Keratinocyte (primary cell): ENCODE measurements around the gene YWHAH. TPM values are rescaled to one million over a fixed set of nuclear protein-coding genes. Genes with fewer than 3 reads are reported as not detected.

Experiments used
- DNase-seq: peaks from one replicate; pipeline ENCODE4 v3.0.0-alpha.2; 2011; ENCODE audit warnings: low read depth, missing footprints, low spot score
- FAIRE-seq: peaks from 2 replicates; lab custom pipeline; 2011; peaks lifted over from hg19 to GRCh38; lab: Jason Lieb, UNC
- H2AFZ ChIP-seq: 2 replicates; pipeline ENCODE4 v1.6.0; 2012; ENCODE audit warnings: low read length, control low read depth, inconsistent platforms; ENCODE audit not compliant: control insufficient read depth
- H3K27ac ChIP-seq: 2 replicates; pipeline ENCODE4 v1.5.1; 2011; ENCODE audit warnings: low read length; ENCODE audit not compliant: control insufficient read depth, insufficient read depth
- H3K27me3 ChIP-seq: 3 replicates; pipeline ENCODE4 v1.6.0; 2011; ENCODE audit warnings: low read length; ENCODE audit not compliant: control insufficient read depth, insufficient read depth; ENCODE audit errors: extremely low read depth
- H3K36me3 ChIP-seq, 2 experiments: 2 replicates in 1 of 2; 3 replicates in 1 of 2; pipeline ENCODE4 v1.5.1; 2011; ENCODE audit warnings: low read length in 2 of 2, mild to moderate bottlenecking in 1 of 2; ENCODE audit not compliant: control insufficient read depth in 2 of 2, insufficient read depth in 2 of 2; ENCODE audit errors: extremely low read depth in 1 of 2
- H3K4me1 ChIP-seq: 3 replicates; pipeline ENCODE4 v1.5.1; 2011; ENCODE audit warnings: low read length; ENCODE audit not compliant: control insufficient read depth, insufficient read depth; ENCODE audit errors: extremely low read depth
- H3K4me2 ChIP-seq: 3 replicates; pipeline ENCODE4 v1.6.0; 2011; ENCODE audit warnings: low read depth, low read length; ENCODE audit not compliant: control insufficient read depth, insufficient read depth; ENCODE audit errors: extremely low read depth
- H3K4me3 ChIP-seq, 3 experiments: fragments of 200-600 bp in 1 of 3; sonication (generic) in 1 of 3; 2 replicates in 2 of 3; 3 replicates in 1 of 3; pipeline ENCODE4 v1.5.1; 2011 to 2016; ENCODE audit warnings: low read length in 3 of 3, mild to moderate bottlenecking in 3 of 3, control low read depth in 2 of 3, inconsistent platforms in 1 of 3, low read depth in 1 of 3, mixed read lengths in 1 of 3, mixed run types in 1 of 3, moderate library complexity in 1 of 3; ENCODE audit not compliant: control insufficient read depth in 2 of 3, insufficient read depth in 2 of 3; ENCODE audit errors: extremely low read depth in 1 of 3
- H3K79me2 ChIP-seq: 2 replicates; pipeline ENCODE4 v1.6.0; 2012; ENCODE audit warnings: low read length; ENCODE audit not compliant: control insufficient read depth, insufficient read depth
- H3K9ac ChIP-seq: 3 replicates; pipeline ENCODE4 v1.6.0; 2011; ENCODE audit warnings: low read length; ENCODE audit not compliant: control insufficient read depth, insufficient read depth; ENCODE audit errors: extremely low read depth
- H3K9me1 ChIP-seq: 3 replicates; pipeline ENCODE4 v1.6.0; 2011; ENCODE audit warnings: low read length; ENCODE audit not compliant: control insufficient read depth, insufficient read depth; ENCODE audit errors: extremely low read depth
- H3K9me3 ChIP-seq: 2 replicates; pipeline ENCODE4 v1.5.1; 2012; ENCODE audit warnings: low read depth, low read length; ENCODE audit not compliant: control insufficient read depth
- H4K20me1 ChIP-seq: 3 replicates; pipeline ENCODE4 v1.6.0; 2011; ENCODE audit warnings: low read length; ENCODE audit not compliant: control insufficient read depth, insufficient read depth; ENCODE audit errors: extremely low read depth
- CTCF ChIP-seq, 3 experiments: IDR thresholded peaks in 1 of 3; conservative IDR thresholded peaks in 1 of 3; optimal IDR thresholded peaks in 1 of 3; 2 replicates in 2 of 3; 3 replicates in 1 of 3; pipeline versions ENCODE3 to v1.5.1; 2011; ENCODE audit warnings: low read length in 3 of 3, mild to moderate bottlenecking in 3 of 3, moderate library complexity in 2 of 3, control low read depth in 1 of 3, inconsistent platforms in 1 of 3; ENCODE audit not compliant: insufficient read depth in 2 of 3; ENCODE audit errors: extremely low read depth in 1 of 3
- EZH2 ChIP-seq: IDR thresholded peaks from one replicate; pipeline ENCODE4 v1.6.1; 2012; ENCODE audit warnings: inconsistent platforms, mild to moderate bottlenecking, low read length, moderate library complexity
- dilution Hi-C: fragments of 300-500 bp; cut with MboI; formaldehyde crosslinking; loops from one replicate; pipeline ENCODE4 v1.7.0; 2020; ENCODE audit warnings: low sequenced_read_pairs; ENCODE audit not compliant: extremely low pct_ligation_motif_present
- polyA plus RNA-seq, 5 experiments: library from polyadenylated mRNA; depleted of rRNA in 3 of 5; stranded (reverse) in 3 of 5; stranded (forward) in 1 of 5; unstranded in 1 of 5; fragments of >200 nt; gene quantifications; 1 replicate in 1 of 5; 2 replicates in 3 of 5; 3 replicates in 1 of 5; pipeline versions ENCODE4 v1.2.1 to v1.2.3, GENCODE V29; 2011 to 2012; ENCODE audit warnings: missing spikeins in 2 of 5, low read depth in 1 of 5, low replicate concordance in 1 of 5

The YWHAH gene
- polyA plus RNA-seq, 1 donor (not counting 4 experiments of a cell fraction or from before 2014, with no cell fraction given): 108 TPM

GRCh38 chr22:31896472-31896871, 47.9 kb upstream of the YWHAH start:
- no peaks in the 10 kb centered on the region for H3K4me1 ChIP-seq
- H3K4me3 ChIP-seq: no peak overlapping the region
- TF ChIP-seq EZH2 (no peak), CTCF (optimal IDR thresholded peaks at IDR 0.05 in 1 of 3, IDR thresholded peaks at IDR 0.05 in 1 of 3, conservative IDR thresholded peaks at IDR 0.05 in 1 of 3; ENCODE audit: extremely low read depth in 1 of 3, insufficient read depth in 2 of 3, low read length in 3 of 3) (no peak)
- H3K9me3 ChIP-seq: no peaks in the 10 kb centered on the region
- H2AFZ ChIP-seq: no peak overlapping the region
- DNase-seq (no peak), FAIRE-seq (no peak)
- dilution Hi-C loops: no loop called here
- no peaks in the 10 kb centered on the region for H3K9me1 ChIP-seq
- no peaks in the 10 kb centered on the region for H4K20me1 ChIP-seq
- no peaks in the 10 kb centered on the region for H3K27me3 ChIP-seq
- H3K9ac ChIP-seq: no peak overlapping the region
- H3K36me3 ChIP-seq: peaks cover 3 to 9% of the 10 kb centered on the region in 2 experiments
- H3K4me2 ChIP-seq: no peak overlapping the region
- no peak overlapping the region for H3K27ac ChIP-seq
- H3K79me2 ChIP-seq: no peaks in the 10 kb centered on the region

- H3K36me3 ChIP-seq: peaks cover 5 to 12% of the 10 kb centered on the region in 2 experiments
- FAIRE-seq: no peak
Measured at GRCh38 chr22:31897842-31898805, 46.2 kb upstream of the YWHAH start.

More at GRCh38 chr22:31897842-31898805, 46.2 kb upstream of the YWHAH start:
- dilution Hi-C loops: no loop called here
- H3K9ac ChIP-seq: no peak overlapping the region
- no peaks in the 10 kb centered on the region for H3K79me2 ChIP-seq
- no peaks in the 10 kb centered on the region for H3K4me1 ChIP-seq
- DNase-seq: no peak
- H3K9me3 ChIP-seq: no peaks in the 10 kb centered on the region
- no peak overlapping the region for H3K4me3 ChIP-seq
- H3K27me3 ChIP-seq: no peaks in the 10 kb centered on the region
- H3K4me2 ChIP-seq: no peak overlapping the region
- TF ChIP-seq EZH2: no peak
- TF ChIP-seq CTCF (optimal IDR thresholded peaks at IDR 0.05 in 1 of 3, IDR thresholded peaks at IDR 0.05 in 1 of 3, conservative IDR thresholded peaks at IDR 0.05 in 1 of 3; ENCODE audit: extremely low read depth in 1 of 3, insufficient read depth in 2 of 3, low read length in 3 of 3): no peak
- H2AFZ ChIP-seq: no peak overlapping the region
- no peaks in the 10 kb centered on the region for H3K9me1 ChIP-seq
- no peaks in the 10 kb centered on the region for H4K20me1 ChIP-seq
- H3K27ac ChIP-seq: no peak overlapping the region
